Activated gamma-delta T cell treated with anti-CD3 and anti-CD28 coated beads, Interleukin-2, amount 50 U/mL, for 16 hours (primary cell): Measurements from ENCODE around the gene PDZRN3.

ENCODE experiments used
- DNase-seq: peaks from one replicate; pipeline ENCODE4 v3.0.0-alpha.2; 2020; ENCODE audit warnings: low read depth

Gene PDZRN3

GRCh38 chr3:73451301-73451944, 173.3 kb downstream of the PDZRN3 start:
- DNase-seq: no peak

- no peak for DNase-seq
These were observed 175.0 kb downstream of the PDZRN3 start for GRCh38 chr3:73449774-73450173.

- DNase-seq: no peak
These were observed 175.9 kb downstream of the PDZRN3 start for GRCh38 chr3:73448761-73449301.

GRCh38 chr3:73448041-73448440, 176.7 kb downstream of the PDZRN3 start:
- no peak for DNase-seq

- DNase-seq: no peak
These were observed 177.6 kb downstream of the PDZRN3 start for GRCh38 chr3:73447111-73447510.

GRCh38 chr3:73446467-73447110, 178.2 kb downstream of the PDZRN3 start:
- DNase-seq: no peak

GRCh38 chr3:73442886-73443285, 181.9 kb downstream of the PDZRN3 start:
- DNase-seq: no peak

- DNase-seq: no peak
These were observed 182.6 kb downstream of the PDZRN3 start for GRCh38 chr3:73442152-73442551.

GRCh38 chr3:73437828-73438227, 186.9 kb downstream of the PDZRN3 start:
- DNase-seq: no peak

- no peak for DNase-seq
These were observed 189.7 kb downstream of the PDZRN3 start for GRCh38 chr3:73435055-73435454.

- DNase-seq: no peak
These were observed 191.1 kb downstream of the PDZRN3 start for GRCh38 chr3:73433687-73434086.

GRCh38 chr3:73433079-73433478, 191.7 kb downstream of the PDZRN3 start:
- DNase-seq: no peak

- DNase-seq: no peak
These were observed 192.1 kb downstream of the PDZRN3 start for GRCh38 chr3:73432706-73433032.

- no peak for DNase-seq
These were observed 192.6 kb downstream of the PDZRN3 start for GRCh38 chr3:73432023-73432705.

- no peak for DNase-seq
These were observed 193.4 kb downstream of the PDZRN3 start for GRCh38 chr3:73431183-73431900.

- no peak for DNase-seq
These were observed 197.6 kb downstream of the PDZRN3 start for GRCh38 chr3:73427048-73427706.

- DNase-seq: no peak
These were observed 198.1 kb downstream of the PDZRN3 start for GRCh38 chr3:73426606-73427005.

- no peak for DNase-seq
These were observed 201.6 kb downstream of the PDZRN3 start for GRCh38 chr3:73423116-73423515.

GRCh38 chr3:73422571-73422970, 202.2 kb downstream of the PDZRN3 start:
- DNase-seq: no peak

- DNase-seq: no peak
These were observed 204.8 kb downstream of the PDZRN3 start for GRCh38 chr3:73419942-73420341.

- no peak for DNase-seq
These were observed 205.4 kb downstream of the PDZRN3 start for GRCh38 chr3:73419179-73419803.

- DNase-seq: no peak
These were observed 206.1 kb downstream of the PDZRN3 start for GRCh38 chr3:73418681-73419080.
